Stimulated activated CD8-positive, alpha-beta memory T cell treated with anti-CD3 and anti-CD28 coated beads, Interleukin-2, amount 100 ng/mL, for 1 hour (primary cell): ENCODE data around the gene PIP5KL1.

Experiments
- DNase-seq, 2 donors: peaks; one replicate each; pipeline ENCODE4 v3.0.0-alpha.2; 2020; ENCODE audit warnings: low read depth in 2 of 2

PIP5KL1 gene

GRCh38 chr9:127968042-127968441 lies 37.5 kb upstream of the PIP5KL1 start:
- no peak for DNase-seq

GRCh38 chr9:127967151-127967809 lies 36.7 kb upstream of the PIP5KL1 start:
- DNase-seq = no peak

- DNase-seq = no peak
Measured at GRCh38 chr9:127966416-127967150, 36.0 kb upstream of the PIP5KL1 start.

DNA sequence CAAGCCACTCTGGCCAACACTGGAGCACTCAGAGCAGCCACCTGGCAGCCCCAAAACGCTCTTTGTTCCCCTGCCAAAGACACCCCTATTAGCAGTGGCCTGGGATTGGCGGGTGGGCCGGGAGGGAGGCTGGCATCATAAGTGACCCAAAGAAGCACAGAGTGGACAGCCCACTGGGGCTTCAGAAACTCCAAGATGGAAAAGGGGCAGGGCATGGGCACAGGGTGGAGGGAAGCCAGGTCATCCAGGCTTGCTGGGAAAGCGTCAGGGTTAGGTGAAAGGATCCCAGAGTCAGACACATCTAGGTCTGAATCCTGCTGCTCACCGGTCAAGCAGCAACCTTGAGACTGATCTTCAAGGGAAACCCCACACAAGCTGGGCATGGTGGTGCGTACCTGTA lies 35.4 kb upstream of the PIP5KL1 start:
- no peak for DNase-seq

DNA sequence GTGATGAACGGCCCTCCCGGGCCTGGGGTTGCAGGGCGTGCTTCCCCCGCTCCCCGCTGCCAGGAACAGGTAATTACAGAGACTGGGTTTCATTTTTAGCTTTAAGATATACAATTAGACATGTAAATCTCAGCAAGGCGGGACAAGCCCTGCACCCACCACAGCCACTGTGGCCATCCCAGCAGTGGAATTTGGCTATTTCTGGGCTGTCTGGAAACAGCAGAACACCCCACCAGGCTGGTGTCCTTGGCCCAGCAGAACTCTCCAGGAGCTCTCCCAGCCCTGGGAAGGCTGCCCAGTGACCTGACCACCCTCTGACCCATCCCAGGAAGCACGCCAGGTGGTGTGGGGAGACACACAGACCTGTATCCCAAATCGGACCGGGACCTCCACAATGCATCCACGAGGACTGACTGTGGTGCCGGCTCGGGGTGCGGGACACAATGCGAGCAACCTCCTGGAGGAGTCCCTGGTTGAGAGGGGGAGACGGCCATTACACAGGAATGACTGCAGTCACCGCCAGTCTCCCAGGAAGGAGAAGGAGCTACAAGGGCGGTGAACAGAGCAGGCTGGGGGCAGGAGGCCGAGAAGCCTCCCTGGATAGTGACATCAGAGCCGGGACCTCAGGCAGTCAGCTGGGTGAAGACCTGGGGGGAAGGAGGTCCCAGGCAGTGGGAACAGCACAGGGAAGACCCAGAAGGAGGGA lies 32.9 kb upstream of the PIP5KL1 start:
- no peak for DNase-seq

DNA sequence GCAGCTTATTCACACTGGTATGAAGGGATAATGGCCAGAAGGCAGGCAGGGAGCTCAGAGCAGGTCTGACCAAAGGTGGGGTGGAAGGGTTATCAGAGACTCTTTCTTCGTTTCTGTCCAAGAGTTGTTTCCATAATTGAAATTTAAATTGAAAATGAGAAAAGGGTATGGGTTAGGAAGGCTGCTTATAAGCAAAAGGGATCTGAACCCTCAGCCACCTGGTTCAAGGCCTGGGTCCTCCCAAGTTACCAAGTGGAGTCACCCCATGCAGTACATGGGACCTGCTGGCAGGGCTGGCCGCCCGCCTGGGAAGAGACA lies 32.4 kb upstream of the PIP5KL1 start:
- DNase-seq = no peak

DNA sequence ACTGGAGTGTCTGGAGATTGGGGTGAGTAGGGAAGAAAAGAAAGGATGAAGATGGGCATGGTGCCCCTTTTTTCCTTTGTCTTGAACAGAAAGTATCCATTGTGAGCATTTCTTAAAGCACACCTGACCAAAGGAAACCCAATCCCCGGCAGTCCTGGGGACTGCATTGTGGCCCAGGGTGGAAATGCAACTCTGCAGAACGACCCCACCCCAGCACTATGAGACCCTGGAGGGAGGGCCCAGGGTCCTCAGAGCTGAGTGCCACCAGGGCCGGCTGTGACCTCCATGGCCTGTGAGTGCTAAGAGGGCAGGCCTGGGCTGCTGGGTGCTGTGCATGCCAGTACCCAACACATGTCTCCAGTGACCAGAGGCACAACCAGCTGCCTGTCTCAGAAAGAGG lies 31.7 kb upstream of the PIP5KL1 start:
- DNase-seq = no peak

DNA sequence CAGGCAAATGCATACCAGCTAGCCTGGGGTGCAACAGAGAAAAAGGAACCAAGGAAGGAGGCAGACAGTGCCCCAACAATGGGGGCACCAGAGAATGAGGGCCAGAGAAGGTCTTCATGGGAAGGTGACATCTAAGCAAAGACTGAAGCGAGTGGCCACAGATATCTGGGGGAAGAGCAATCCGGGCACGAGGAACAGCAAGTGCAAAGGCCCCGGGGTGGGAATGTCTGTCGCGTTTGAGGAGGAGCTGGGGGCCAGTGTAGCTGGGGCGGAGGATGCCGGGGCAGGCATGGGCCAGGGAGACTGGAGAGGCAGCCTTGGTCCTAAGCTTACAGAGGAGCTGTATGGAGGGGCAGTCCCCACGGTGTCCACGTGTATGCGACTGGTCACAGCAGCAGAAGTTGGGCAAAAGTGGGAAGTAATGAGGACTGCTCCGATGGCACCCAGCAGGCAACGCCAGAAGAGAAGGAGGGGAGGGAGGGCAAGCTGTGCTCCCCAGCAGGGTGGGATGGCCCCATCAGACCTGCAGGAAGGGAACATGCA lies 31.1 kb upstream of the PIP5KL1 start:
- no peak for DNase-seq

GRCh38 chr9:127961155-127961490 lies 30.5 kb upstream of the PIP5KL1 start:
- DNase-seq = no peak

DNA sequence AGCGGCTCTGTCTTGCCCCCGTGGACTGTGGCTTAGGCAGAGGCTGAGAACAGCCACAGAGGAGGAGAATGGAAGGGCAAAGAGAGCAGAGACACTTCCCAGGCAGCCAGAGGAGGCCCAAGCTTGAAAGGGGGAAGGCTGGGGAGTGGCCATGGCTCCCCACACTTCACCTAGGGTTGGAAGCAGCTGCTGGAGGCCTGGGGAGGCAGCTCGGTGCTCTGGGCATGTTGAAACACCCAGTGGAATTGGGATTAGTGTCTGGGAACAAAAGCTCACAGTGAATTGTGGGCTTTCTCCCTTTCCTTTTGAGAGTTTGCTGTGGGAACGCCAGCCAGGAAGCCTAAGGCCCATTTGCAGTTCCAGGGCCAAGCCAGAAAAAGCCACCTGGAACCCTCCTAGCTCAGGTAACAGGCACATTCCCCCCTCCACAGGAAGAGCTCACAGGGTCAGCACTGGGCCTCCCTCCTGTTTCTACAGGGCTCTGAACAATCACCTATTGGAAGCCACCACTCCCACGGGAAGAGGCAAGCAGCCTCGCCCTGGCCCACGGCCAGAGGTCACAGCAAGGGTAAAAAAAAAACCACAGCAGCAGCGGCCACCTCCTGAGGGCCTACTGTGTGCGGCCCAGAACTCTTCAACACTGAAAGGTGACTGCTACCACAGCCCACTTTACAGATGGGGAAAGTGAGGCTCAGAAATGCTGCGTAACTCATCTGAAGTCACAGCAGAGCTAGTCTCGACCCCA lies 30.0 kb upstream of the PIP5KL1 start:
- no peak for DNase-seq

- DNase-seq = no peak
Measured at GRCh38 chr9:127959841-127960409, 29.3 kb upstream of the PIP5KL1 start.

DNA sequence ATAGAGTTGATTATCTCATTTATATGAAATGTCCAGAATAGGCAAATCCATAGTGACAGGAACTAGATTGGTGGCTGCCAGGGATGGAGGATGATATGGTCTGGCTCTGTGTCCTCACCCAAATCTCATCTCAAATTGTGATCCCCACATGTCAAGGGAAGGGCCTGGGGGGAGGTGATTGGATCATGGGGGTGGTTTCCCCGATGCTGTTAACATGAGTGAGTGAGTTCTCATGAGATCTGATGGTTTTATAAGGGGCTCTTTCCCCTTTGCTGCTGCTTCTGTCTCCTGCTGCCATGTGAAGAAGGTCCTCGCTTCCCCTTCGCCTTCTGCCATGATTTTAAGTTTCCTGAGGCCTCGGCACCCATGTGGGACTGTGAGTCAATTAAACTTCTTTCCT lies 28.8 kb upstream of the PIP5KL1 start:
- no peak for DNase-seq

- DNase-seq = no peak
Measured at GRCh38 chr9:127958728-127959127, 28.2 kb upstream of the PIP5KL1 start.

- DNase-seq = peak; percentile 57 to 71
Measured at GRCh38 chr9:127955294-127956015, 24.9 kb upstream of the PIP5KL1 start.

GRCh38 chr9:127954831-127955293 lies 24.3 kb upstream of the PIP5KL1 start:
- DNase-seq = no peak

GRCh38 chr9:127953768-127954505 lies 23.4 kb upstream of the PIP5KL1 start:
- no peak for DNase-seq

DNA sequence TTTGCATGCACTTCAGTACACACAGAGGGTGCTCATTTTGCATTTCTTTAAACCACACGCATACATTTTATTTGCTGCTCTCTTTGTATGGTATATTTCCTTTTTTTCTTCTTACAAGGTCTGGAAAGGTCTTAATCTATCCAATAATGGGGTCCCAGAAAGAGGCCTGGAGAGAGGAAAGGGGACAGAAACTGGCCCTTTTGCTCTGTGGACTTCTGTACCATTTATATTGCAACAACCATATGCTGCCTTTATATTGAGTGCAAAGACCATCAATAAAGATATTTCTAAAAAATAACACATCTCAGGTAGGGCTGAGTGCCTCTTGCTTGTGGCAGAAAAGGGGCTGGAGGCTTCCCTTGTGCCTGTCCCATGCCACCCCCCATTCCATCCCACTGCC lies 22.6 kb upstream of the PIP5KL1 start:
- no peak for DNase-seq

- no peak for DNase-seq
Measured at GRCh38 chr9:127950513-127951289, 20.1 kb upstream of the PIP5KL1 start.

- no peak for DNase-seq
Measured at GRCh38 chr9:127949827-127950512, 19.4 kb upstream of the PIP5KL1 start.
